Stimulated activated CD4-positive, alpha-beta T cell treated with anti-CD3 and anti-CD28 coated beads, Interleukin-2, amount 100 ng/mL, for 48 hours (primary cell): Measurements from ENCODE around the gene FCN2.

Experiments
- DNase-seq, 2 donors: peaks; one replicate each; pipeline ENCODE4 v3.0.0-alpha.2; 2020

Gene FCN2

DNA sequence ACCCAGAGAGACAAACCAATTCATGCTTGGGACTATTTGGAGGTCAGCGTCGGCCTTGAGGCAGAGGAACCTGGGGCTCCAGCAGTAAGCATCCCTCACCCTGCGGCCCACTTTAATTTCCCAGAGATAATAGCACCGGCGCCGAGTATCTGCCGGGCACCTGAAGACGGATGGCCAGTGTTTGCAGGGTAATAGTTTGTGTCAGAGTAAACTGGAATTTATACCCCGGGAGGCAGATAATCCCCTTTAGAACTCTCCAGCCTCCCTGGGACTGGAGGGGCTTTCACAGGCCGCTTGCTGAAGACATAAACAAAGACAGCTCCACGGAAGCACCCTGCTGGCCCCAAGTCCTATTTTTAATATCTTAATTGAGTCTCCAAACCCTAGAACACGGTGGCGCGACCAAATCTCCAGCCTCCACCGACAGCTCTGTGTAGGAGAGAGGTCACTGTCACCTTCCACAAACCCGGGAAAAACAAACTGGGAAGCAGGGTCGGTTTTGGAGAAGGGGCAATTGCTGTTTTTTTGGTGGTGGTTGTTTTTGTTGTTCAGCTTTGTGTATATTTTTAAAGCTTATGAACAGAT is 54.5 kb downstream of the FCN2 start:
- no peak for DNase-seq

GRCh38 chr9:134935701-134936345 is 55.2 kb downstream of the FCN2 start:
- no peak for DNase-seq

- DNase-seq: no peak
These were observed 55.9 kb downstream of the FCN2 start for GRCh38 chr9:134936346-134937163.
